Stimulated activated memory B cell treated with anti-CD40 and anti-IgM and Interleukin-4, amounts not matched to agents 10 μg/mL and 1 μg/mL and 100 μg/mL, for 72 hours (primary cell): Measurements from ENCODE around the gene MCF2L2.

ENCODE experiments used
- ATAC-seq: fragments of 150-1000 bp; cut with Tn5 transposase; 2 replicates; pipeline ENCODE4 v1.10.0; 2021
- H3K27ac Mint-ChIP-seq: one replicate; pipeline ENCODE4 v1.8.0; 2022; ENCODE audit warnings: mild to moderate bottlenecking, mixed read lengths
- H3K27me3 Mint-ChIP-seq: one replicate; pipeline ENCODE4 v1.8.0; 2022; ENCODE audit warnings: mixed read lengths
- H3K36me3 Mint-ChIP-seq: one replicate; pipeline ENCODE4 v1.8.0; 2022; ENCODE audit warnings: mixed read lengths
- H3K4me1 Mint-ChIP-seq: one replicate; pipeline ENCODE4 v1.8.0; 2022; ENCODE audit warnings: mixed read lengths
- H3K4me3 Mint-ChIP-seq: one replicate; pipeline ENCODE4 v1.8.0; 2022; ENCODE audit warnings: mild to moderate bottlenecking, moderate library complexity, mixed read lengths
- H3K9me3 Mint-ChIP-seq: one replicate; pipeline ENCODE4 v1.8.0; 2022; ENCODE audit warnings: mixed read lengths

MCF2L2 gene

DNA sequence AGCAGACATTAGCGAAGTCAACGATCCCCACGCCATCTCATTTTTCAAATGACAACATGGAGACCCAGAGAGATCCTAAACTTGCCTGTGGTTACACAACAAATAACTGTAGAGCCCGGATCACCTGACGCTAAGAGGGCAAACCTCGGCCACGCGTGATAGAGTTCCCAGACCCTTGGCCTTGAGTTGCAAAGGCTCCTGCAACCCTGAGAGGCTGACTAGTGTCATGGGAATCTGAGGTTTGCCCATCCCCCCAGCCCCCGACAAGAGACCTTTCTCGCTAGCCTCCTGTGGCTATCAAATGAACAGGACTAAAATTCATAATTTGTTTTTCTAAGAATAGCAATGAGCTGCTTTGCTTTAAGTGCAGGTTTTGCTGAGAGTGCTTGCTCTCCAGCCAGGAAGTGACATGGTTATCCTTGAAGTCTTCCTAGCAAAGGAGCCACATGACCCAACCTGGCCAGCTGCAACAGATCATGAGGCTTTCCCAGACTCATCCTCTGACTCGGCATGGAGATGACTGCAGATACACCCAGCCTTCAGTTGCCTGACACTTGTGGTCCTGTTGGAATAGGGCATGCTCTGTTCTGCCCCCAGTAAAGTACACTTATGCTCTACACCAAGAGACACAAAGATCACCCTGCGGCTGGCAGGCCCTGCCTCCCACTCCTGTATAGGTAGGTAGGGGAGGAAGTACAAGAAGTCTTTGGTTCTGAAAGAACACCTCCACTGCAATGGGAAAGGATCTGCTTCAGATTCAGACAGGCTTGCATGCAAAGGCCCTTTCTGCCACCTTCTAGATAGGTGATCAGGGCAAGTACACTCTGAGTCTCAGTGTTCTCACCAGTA lies 36.0 kb downstream of the MCF2L2 start:
- Mint-ChIP-seq H3K9me3 (no peaks in the 10 kb centered on the region), H3K36me3 (no peaks in the 10 kb centered on the region), H3K27me3 (peaks cover 34% of the 10 kb centered on the region), H3K4me1 (no peaks in the 10 kb centered on the region), H3K27ac (no peak overlapping the region), H3K4me3 (no peak overlapping the region)
- ATAC-seq: no peak

DNA sequence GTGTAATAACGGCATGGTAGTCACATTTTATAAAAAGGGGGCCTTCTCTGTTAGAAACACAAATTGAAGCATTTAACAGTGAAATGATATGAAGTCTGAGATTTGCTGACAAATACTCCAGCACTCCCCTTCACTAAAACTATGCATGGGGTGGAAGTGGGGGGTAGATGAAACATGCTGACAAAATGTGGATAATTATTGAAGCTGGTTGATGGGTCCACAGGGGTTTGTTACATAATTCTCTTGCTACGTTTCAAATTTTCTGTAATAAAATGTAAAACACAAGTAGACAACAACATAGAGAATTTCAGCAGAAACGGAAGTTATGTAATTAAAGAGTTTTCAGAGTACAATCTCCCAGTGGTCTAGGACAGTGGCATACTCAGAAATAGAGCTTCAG lies 37.0 kb downstream of the MCF2L2 start:
- H3K9me3 Mint-ChIP-seq: no peaks in the 10 kb centered on the region
- H3K36me3 Mint-ChIP-seq: no peaks in the 10 kb centered on the region
- peaks cover 34% of the 10 kb centered on the region for H3K27me3 Mint-ChIP-seq
- H3K4me3 Mint-ChIP-seq: no peak overlapping the region
- no peaks in the 10 kb centered on the region for H3K4me1 Mint-ChIP-seq
- no peak for ATAC-seq
- H3K27ac Mint-ChIP-seq: no peak overlapping the region

DNA sequence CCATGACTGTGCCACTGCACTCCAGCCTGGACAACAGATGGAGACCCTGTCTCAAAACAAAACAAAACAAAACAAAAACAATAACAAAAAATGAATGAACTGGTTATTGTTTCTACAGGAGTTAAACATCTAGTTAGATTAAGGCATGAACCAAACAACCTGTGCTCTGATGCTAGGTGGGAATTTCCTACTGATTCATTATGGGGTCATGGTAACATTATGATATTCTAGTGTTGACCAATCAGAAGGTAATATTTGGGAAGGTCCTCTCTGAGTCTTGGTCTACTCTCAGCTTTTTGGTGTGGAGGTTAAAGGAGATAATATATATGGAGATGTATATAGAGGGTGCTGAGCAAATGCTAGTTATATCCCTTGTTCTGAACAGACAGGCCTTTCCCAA lies 37.6 kb downstream of the MCF2L2 start:
- peaks cover 32% of the 10 kb centered on the region for H3K27me3 Mint-ChIP-seq
- H3K9me3 Mint-ChIP-seq: no peaks in the 10 kb centered on the region
- H3K27ac Mint-ChIP-seq: no peak overlapping the region
- H3K4me3 Mint-ChIP-seq: no peak overlapping the region
- no peak for ATAC-seq
- H3K4me1 Mint-ChIP-seq: peaks cover 2% of the 10 kb centered on the region
- no peaks in the 10 kb centered on the region for H3K36me3 Mint-ChIP-seq

DNA sequence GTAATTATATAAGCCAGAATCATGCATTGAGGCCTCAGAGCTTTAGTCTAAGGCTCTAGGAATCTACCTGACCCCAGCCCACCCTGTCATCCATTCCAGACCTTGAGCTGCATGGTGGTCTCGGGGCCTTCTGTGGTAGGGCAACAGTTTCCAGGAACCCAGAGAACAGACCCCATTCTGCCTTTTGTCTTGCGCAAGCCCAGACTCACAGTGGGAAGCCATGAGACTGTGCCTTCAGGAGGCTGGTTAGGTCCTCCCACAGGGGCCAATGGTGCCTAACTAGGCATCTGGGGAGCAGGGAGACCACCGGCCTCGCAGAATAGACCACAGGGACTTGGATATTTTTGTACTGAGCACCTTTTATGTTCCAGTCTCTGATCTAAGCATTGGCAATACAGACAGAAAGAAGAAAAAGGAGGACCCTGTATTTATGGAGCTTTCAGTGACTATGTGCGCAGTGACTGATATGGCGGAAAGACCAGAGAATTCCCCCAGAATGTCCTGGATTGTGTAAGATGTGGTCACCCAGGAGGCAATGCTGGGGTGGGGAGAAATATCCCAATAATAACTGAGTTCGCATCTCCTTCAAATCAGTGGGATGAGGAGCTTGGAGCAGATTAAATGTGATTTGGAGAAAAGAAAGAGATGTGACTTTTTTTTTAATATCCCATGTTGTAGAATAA lies 40.1 kb downstream of the MCF2L2 start:
- H3K27ac Mint-ChIP-seq: no peak overlapping the region
- no peak for ATAC-seq

DNA sequence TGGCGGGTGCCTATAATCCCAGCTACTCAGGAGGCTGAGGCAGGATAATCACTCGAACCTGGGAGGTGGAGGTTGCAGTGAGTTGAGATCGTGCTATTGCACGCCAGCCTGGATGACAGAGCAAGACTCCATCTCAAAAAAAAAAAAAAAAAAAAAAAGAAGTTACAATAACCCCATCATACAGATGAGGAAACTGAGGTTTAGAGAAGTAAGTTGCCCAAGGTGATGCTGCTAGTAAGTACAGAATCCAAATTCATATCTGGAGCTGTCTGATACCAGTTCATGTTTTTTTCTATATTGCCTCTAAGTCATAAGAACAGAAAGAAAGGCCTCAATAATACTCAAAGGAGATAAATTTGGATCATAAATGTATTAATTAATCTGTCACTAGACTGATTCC lies 40.6 kb downstream of the MCF2L2 start:
- H3K4me3 Mint-ChIP-seq: no peak overlapping the region
- no peak overlapping the region for H3K27ac Mint-ChIP-seq
- H3K27me3 Mint-ChIP-seq: peaks cover 17% of the 10 kb centered on the region
- H3K4me1 Mint-ChIP-seq: peaks cover 5% of the 10 kb centered on the region
- ATAC-seq: no peak
- H3K9me3 Mint-ChIP-seq: no peaks in the 10 kb centered on the region
- no peaks in the 10 kb centered on the region for H3K36me3 Mint-ChIP-seq

More for the DNA sequence above, 40.1 kb downstream of the MCF2L2 start:
- H3K4me1 Mint-ChIP-seq: peaks cover 5% of the 10 kb centered on the region
- no peaks in the 10 kb centered on the region for H3K36me3 Mint-ChIP-seq
- H3K9me3 Mint-ChIP-seq: no peaks in the 10 kb centered on the region
- peaks cover 23% of the 10 kb centered on the region for H3K27me3 Mint-ChIP-seq
- H3K4me3 Mint-ChIP-seq: no peak overlapping the region

DNA sequence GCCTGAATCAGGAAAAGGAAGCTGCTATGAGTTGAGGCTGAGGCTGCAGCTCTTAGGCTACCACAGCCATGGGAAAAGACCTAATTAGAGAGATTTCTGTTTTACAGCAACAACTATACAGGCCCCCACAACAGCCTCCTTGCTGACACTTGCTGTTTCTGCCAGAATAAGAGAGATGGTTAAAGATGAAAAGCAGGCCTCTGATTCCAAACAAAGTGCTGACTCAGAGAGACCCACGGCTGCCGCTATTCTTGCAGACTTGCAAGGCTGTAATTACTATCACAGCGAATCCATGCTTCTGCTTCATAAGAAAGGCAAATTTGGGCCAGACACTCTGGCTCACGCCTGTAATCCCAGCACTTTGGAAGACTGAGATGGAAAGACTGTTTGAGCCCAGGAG lies 41.8 kb downstream of the MCF2L2 start:
- ATAC-seq: no peak
- peaks cover 13% of the 10 kb centered on the region for H3K27me3 Mint-ChIP-seq
- H3K27ac Mint-ChIP-seq: no peak overlapping the region
- no peaks in the 10 kb centered on the region for H3K36me3 Mint-ChIP-seq
- peaks cover 13% of the 10 kb centered on the region for H3K4me1 Mint-ChIP-seq
- no peak overlapping the region for H3K4me3 Mint-ChIP-seq
- no peaks in the 10 kb centered on the region for H3K9me3 Mint-ChIP-seq

DNA sequence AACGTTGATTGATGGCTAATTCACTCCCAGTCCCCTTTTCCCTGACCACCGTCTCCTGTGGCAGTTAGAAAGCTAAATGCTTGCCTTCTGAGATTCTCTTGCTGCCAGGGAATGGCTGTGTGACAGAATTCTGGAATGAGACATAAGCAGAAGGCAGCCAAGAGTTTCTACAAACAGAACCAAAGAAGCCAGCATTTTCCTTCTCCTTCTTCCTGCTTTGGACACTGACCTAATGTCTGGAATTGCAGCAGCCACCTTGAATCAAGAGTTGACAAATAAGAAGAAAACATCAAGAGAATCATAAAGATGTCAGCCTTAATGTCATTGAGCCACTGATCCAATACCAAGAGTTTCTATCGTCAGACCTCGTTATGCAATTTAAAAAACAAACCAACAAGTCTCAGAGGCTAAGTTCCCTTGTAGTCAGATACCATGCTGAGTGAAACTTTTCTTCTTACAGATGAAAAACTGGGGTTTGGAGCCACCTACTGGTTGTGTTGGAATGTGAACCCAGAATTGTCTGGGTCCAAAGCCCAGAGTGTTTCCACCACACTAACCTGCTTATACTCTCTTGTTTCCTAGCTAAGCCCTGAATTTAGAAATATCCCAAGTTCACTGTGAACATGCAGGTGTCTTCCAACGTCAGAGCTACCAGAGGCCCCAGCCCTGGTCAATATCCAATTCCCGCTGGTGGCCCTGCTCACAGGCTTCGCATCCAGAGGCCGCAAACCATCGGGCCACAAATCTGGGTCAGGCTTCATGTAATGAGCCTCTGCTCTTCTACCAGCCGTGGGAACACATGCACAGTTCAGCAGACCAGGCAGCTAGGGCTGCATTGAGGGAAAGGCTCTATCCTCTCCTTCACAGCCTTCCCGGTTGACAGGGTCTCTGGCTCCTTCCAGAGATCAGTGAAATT lies 42.5 kb downstream of the MCF2L2 start:
- H3K9me3 Mint-ChIP-seq: no peaks in the 10 kb centered on the region
- H3K27ac Mint-ChIP-seq: no peak overlapping the region
- ATAC-seq: peak; percentile 78
- H3K27me3 Mint-ChIP-seq: peaks cover 13% of the 10 kb centered on the region
- H3K4me1 Mint-ChIP-seq: peaks cover 20% of the 10 kb centered on the region
- H3K4me3 Mint-ChIP-seq: no peak overlapping the region
- H3K36me3 Mint-ChIP-seq: no peaks in the 10 kb centered on the region

DNA sequence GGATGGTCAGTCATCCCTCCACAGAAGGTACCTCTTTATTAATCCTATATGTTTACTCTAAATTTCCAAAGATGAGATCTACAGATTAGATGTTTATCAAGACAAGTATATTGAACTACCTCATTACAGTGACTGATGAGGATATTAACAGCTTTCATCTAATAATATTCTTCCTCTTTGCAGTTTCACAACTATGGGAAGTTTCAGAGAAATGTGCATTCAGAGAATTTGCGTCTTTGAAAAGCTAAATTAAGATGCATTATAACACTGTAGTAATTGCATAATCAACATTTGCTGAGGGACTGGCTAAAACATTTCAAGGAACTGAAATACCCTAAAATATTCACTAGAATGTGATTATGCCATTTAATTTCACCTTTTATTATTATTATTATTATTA lies 46.7 kb downstream of the MCF2L2 start:
- Mint-ChIP-seq H3K9me3 (no peaks in the 10 kb centered on the region), H3K27ac (no peak overlapping the region), H3K27me3 (peaks cover 13% of the 10 kb centered on the region), H3K4me3 (no peak overlapping the region), H3K4me1 (peaks cover 42% of the 10 kb centered on the region), H3K36me3 (peaks cover 8% of the 10 kb centered on the region)
- no peak for ATAC-seq

DNA sequence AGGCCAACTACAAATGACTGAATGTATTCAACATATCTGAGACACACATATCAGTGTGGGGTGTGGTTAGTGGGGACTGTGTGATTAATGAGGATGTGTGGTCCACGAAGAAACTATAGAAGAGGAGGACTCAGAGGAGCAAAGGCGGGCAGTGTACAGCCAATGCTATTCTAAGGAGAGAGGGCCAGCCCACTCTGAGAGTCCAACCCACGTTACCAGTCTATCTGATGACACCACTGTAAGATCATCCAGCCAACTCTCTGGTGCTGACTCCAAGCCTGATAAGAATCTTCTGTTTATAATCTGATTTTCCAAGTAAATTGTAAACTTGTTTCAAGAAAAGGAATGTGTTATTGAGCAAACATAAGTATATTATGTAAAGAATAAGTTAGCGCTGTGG lies 47.2 kb downstream of the MCF2L2 start:
- Mint-ChIP-seq H3K4me1 (peaks cover 46% of the 10 kb centered on the region), H3K27me3 (peaks cover 13% of the 10 kb centered on the region), H3K36me3 (peaks cover 8% of the 10 kb centered on the region), H3K9me3 (no peaks in the 10 kb centered on the region), H3K27ac (no peak overlapping the region), H3K4me3 (no peak overlapping the region)
- no peak for ATAC-seq

DNA sequence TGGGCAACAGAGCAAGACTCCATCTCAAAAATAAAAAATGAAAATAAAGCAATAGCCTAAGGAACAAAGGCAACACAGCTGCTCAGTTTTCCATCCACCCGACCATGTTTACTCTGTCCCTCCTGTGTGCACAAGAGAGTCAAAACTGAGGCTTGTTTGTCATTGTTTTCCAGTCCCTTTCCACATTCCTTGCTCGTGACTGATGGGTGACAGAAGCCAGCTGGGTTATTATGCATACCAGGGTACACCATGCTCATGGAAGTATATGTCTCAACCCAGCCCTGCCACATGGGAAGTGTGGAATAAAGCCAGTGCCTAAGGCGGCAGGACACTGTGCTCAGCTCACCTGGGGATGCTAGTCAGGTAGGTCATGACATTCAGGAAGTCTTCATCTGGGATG lies 49.5 kb downstream of the MCF2L2 start:
- H3K4me3 Mint-ChIP-seq: no peak overlapping the region
- H3K27ac Mint-ChIP-seq: no peak overlapping the region
- peaks cover 8% of the 10 kb centered on the region for H3K36me3 Mint-ChIP-seq
- no peak for ATAC-seq
- no peaks in the 10 kb centered on the region for H3K9me3 Mint-ChIP-seq
- H3K27me3 Mint-ChIP-seq: peaks cover 5% of the 10 kb centered on the region
- peaks cover 53% of the 10 kb centered on the region for H3K4me1 Mint-ChIP-seq

DNA sequence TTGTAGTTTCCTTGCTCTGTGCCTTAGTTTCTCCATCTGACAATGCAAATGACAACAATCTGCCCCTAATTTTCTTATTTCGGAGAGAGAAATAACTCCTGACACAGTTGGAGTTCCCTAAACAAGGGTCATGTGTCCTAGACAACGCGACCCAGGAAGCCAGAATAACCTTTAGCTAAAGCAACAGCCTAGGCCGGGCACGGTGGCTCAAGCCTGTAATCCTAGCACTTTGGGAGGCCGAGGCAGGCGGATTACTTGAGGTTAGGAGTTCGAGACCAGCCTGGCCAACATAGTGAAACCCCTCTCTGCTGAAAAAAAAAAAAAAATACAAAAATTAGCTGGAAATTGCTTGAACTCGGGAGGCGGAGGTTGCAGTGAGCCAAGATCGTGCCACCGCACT lies 49.9 kb downstream of the MCF2L2 start:
- no peak overlapping the region for H3K4me3 Mint-ChIP-seq
- no peak for ATAC-seq
- H3K27me3 Mint-ChIP-seq: peaks cover 9% of the 10 kb centered on the region
- peaks cover 53% of the 10 kb centered on the region for H3K4me1 Mint-ChIP-seq
- peaks cover 8% of the 10 kb centered on the region for H3K36me3 Mint-ChIP-seq
- H3K27ac Mint-ChIP-seq: no peak overlapping the region
- H3K9me3 Mint-ChIP-seq: no peaks in the 10 kb centered on the region

DNA sequence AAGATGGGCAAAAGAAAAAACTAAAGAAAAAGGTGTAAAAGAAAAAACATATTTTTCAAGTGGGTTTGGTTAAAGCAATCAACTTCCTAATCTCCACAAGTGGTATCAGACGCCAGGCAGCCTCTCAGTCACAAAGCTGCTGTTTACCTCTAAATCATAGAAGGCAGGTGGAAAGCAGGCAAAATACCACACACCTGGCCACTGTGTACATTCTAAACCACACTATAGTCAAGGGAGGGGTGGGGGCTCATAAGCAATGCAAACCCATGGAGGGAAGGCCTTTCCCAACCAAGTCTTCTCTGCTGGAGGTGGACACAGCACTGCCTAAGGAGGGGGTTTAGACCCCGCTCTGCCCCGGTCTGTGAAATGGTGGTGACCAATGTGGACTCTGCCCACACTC lies 50.4 kb downstream of the MCF2L2 start:
- Mint-ChIP-seq H3K27ac (no peak overlapping the region), H3K4me1 (peaks cover 53% of the 10 kb centered on the region)

DNA sequence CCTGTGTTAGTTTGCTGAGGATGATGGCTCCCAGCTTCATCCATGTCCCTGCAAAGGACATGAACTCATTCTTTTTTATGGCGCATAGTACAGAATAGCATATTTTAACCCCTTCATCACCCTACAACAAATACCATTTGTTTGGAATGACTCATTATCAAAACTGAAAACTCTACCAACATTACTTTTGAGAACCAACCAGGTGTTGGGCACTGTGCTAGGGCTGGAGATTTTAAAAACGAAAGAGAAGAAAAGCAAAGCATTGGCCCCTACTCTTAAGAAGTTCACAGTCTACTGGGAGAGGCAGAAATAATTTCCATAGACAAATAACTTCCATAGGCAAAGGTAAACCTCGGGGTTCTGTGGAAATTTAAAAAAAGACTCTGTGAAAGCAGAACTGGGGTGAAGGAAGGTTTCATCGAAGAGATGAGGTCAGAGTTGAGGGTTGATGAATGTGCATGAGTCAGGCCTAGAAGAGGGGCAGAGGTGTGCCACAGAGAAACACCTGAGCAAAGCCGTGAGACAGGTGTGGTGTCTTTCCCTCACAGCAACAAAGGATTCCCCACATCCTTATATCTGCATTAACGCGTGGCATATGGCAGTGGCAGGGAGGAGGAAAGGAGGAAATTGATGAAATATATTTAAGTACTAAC lies 51.0 kb downstream of the MCF2L2 start:
- Mint-ChIP-seq H3K9me3 (no peaks in the 10 kb centered on the region), H3K36me3 (peaks cover 8% of the 10 kb centered on the region), H3K27ac (peak overlapping the region; percentile 45), H3K27me3 (peaks cover 15% of the 10 kb centered on the region), H3K4me3 (peak overlapping the region; percentile 13), H3K4me1 (peaks cover 53% of the 10 kb centered on the region)
- peak; percentile 80 for ATAC-seq

More for the DNA sequence above, 50.4 kb downstream of the MCF2L2 start:
- H3K27me3 Mint-ChIP-seq: peaks cover 11% of the 10 kb centered on the region
- H3K4me3 Mint-ChIP-seq: no peak overlapping the region
- H3K36me3 Mint-ChIP-seq: peaks cover 8% of the 10 kb centered on the region
- H3K9me3 Mint-ChIP-seq: no peaks in the 10 kb centered on the region
- no peak for ATAC-seq

DNA sequence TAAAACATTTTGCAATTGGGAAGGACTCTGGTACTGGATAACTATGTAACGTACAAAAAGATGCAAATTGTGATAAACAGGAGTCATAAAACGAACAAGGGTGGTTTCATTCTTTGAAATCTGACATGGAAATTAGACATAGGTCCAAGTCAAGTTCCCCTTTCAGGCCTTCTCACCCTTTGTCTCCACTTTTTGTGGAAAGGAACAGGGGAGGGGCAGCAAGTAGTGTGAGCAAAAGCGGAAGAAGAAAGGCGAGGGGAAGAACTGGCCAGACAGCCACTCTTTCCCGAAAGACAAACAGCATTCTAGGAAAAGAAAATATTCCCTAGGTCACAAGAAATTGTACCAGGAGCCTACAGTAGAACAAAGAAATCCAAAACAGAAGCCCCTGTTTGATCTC lies 52.6 kb downstream of the MCF2L2 start:
- H3K4me1 Mint-ChIP-seq: peaks cover 37% of the 10 kb centered on the region
- H3K27me3 Mint-ChIP-seq: peaks cover 20% of the 10 kb centered on the region
- H3K27ac Mint-ChIP-seq: no peak overlapping the region
- peaks cover 8% of the 10 kb centered on the region for H3K36me3 Mint-ChIP-seq
- no peak overlapping the region for H3K4me3 Mint-ChIP-seq
- H3K9me3 Mint-ChIP-seq: no peaks in the 10 kb centered on the region
- ATAC-seq: peak; percentile 74

DNA sequence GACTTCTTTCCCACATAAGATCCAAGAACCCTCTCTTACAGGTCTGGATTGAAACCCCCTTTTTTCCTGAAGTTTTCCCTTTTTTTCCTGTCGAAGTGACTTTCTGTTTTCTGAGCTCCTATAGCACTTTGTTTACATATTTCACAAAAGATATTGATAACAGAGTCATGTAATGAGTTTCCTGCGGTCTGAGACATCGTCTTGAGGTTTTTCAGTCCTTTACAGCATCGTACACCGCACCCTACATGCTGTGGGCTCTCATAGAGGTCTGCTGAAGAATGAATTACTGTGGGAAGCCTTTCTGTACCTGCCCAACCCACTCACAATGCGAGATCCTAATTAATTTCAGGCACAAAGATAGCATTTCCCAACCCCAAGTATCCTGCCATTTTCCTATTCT lies 53.1 kb downstream of the MCF2L2 start:
- Mint-ChIP-seq H3K4me3 (no peak overlapping the region), H3K36me3 (peaks cover 8% of the 10 kb centered on the region), H3K4me1 (peaks cover 32% of the 10 kb centered on the region), H3K27me3 (peaks cover 20% of the 10 kb centered on the region), H3K9me3 (no peaks in the 10 kb centered on the region), H3K27ac (peak overlapping the region; percentile 3)
- no peak for ATAC-seq
